Choroid plexus epithelial cell (primary cell): ENCODE measurements around the gene STEAP1B.

Experiments used
- DNase-seq: peaks from one replicate; pipeline ENCODE4 v3.0.0-alpha.2; 2010; ENCODE audit warnings: low read depth
- H3K4me3 ChIP-seq: 2 replicates; pipeline ENCODE4 v1.5.1; 2011; ENCODE audit warnings: low read depth, mild to moderate bottlenecking, control low read depth, low read length, moderate library complexity
- CTCF ChIP-seq: conservative IDR thresholded peaks from 2 replicates; pipeline ENCODE4 v1.5.1; 2011; ENCODE audit warnings: low read depth, mild to moderate bottlenecking, control low read depth, inconsistent platforms, low read length, moderate library complexity

Gene STEAP1B

GRCh38 chr7:22417349-22417748, 82.6 kb downstream of the STEAP1B start:
- no peak for DNase-seq
- no peak overlapping the region for H3K4me3 ChIP-seq
- no peak for TF ChIP-seq CTCF

- no peak for TF ChIP-seq CTCF
- no peak overlapping the region for H3K4me3 ChIP-seq
- no peak for DNase-seq
These were observed 85.6 kb downstream of the STEAP1B start for GRCh38 chr7:22414424-22414823.

- no peak for TF ChIP-seq CTCF
- DNase-seq = no peak
- H3K4me3 ChIP-seq = no peak overlapping the region
These were observed 86.8 kb downstream of the STEAP1B start for GRCh38 chr7:22413211-22413610.

- TF ChIP-seq CTCF = no peak
- DNase-seq = no peak
- no peak overlapping the region for H3K4me3 ChIP-seq
These were observed 87.9 kb downstream of the STEAP1B start for GRCh38 chr7:22411977-22412693.

- TF ChIP-seq CTCF = no peak
- H3K4me3 ChIP-seq = no peak overlapping the region
- no peak for DNase-seq
These were observed 93.3 kb downstream of the STEAP1B start for GRCh38 chr7:22406715-22407114.

GRCh38 chr7:22404421-22405023, 95.5 kb downstream of the STEAP1B start:
- no peak for DNase-seq
- no peak overlapping the region for H3K4me3 ChIP-seq
- no peak for TF ChIP-seq CTCF

- DNase-seq = no peak
- no peak for TF ChIP-seq CTCF
- H3K4me3 ChIP-seq = no peak overlapping the region
These were observed 96.6 kb downstream of the STEAP1B start for GRCh38 chr7:22403344-22403743.
